Measurements from ENCODE around the gene DPH1. TPM values are rescaled to one million over a fixed set of nuclear protein-coding genes. Genes with fewer than 3 reads are reported as not detected.
A peak's percentile ranks its signal among the peaks of the same experiment; 100 is the strongest.
"Not testable (repeated sequence)": the region's sequence is repeated elsewhere in the genome, so short reads cannot be mapped to it uniquely, and the experiment has no call there.

The DPH1 gene
- total and polyA plus RNA-seq, 4 donors: 6.3 to 62.9 (median 32.5) TPM

DNA sequence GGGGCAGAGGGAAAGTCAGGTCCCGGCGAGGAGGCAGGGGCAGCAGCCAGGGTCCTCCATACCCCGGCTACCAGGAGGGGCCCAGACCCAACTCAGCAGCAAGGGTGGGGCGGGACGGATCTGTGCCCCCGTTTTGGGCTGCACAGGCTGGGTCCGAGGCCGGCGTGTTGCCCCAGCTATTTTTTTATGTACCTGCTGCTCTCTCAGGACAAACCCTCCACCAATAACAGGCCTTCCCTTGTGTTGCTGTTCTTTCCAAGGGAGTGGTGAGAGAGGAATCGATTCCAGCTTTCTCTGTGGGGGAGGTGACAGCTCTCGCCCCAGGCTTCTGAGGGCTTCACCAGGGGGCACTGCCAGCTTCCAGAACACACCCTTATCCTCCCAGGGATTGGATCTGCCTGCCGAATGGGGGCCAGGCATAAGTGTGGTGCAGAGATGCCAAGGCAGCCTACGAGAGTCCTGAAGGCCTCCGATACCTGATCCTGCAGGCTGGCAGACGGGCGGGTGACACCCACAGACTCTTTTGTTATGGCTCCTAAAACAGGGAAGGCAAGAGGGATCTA is 27.1 kb upstream of the DPH1 start:
- intact Hi-C loops (cut with DNase I): no loop called here
- no peak for ATAC-seq (ENCODE audit: low FRiP score)
- Histone ChIP-seq H3K36me3 (ENCODE audit: control insufficient read depth in 1 of 2, insufficient read depth in 2 of 2, low read length in 1 of 2) (no peaks in the 10 kb centered on the region), H3K4me3 (ENCODE audit: low read length in 2 of 2) (no peak overlapping the region), H3K4me1 (ENCODE audit: control insufficient read depth in 1 of 2, insufficient read depth in 2 of 2, low read length in 2 of 2) (no peaks in the 10 kb centered on the region), H3K27ac (ENCODE audit: low read depth in 1 of 2, low read length in 2 of 2) (no peak overlapping the region), H3K27me3 (ENCODE audit: control insufficient read depth in 1 of 2, insufficient read depth in 2 of 2, low read length in 1 of 2) (no peaks in the 10 kb centered on the region), H3K9me3 (ENCODE audit: control insufficient read depth, low read length) (no peaks in the 10 kb centered on the region)
- 75 to 80% methylated on average over 14 to 16 of the region's 16 CpGs for WGBS, 2 donors
- DNase-seq: no peak

DNA sequence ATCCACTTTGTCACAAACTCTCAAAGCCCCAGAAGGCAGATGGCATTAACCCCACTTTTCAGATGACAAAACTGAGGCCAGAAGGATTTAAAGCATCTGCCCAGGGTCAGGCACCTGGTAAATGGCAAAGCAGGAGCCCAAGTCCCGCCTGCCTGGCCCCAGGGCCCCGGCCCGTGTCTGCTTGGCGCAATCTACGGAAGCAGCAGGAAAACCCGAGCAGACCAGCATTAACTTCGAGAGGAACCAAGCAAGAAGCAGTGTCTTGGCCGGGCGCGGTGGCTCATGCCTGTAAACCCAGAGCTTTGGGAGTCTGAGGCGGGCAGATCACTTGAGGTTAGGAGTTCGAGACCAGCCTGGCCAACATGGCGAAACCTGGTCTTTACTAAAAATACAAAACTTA is 26.4 kb upstream of the DPH1 start:
- Histone ChIP-seq H3K27ac (ENCODE audit: low read depth in 1 of 2, low read length in 2 of 2) (no peak overlapping the region), H3K4me1 (ENCODE audit: control insufficient read depth in 1 of 2, insufficient read depth in 2 of 2, low read length in 2 of 2) (no peaks in the 10 kb centered on the region), H3K9me3 (ENCODE audit: control insufficient read depth, low read length) (no peaks in the 10 kb centered on the region), H3K27me3 (ENCODE audit: control insufficient read depth in 1 of 2, insufficient read depth in 2 of 2, low read length in 1 of 2) (no peaks in the 10 kb centered on the region), H3K4me3 (ENCODE audit: low read length in 2 of 2) (no peak overlapping the region), H3K36me3 (ENCODE audit: control insufficient read depth in 1 of 2, insufficient read depth in 2 of 2, low read length in 1 of 2) (no peaks in the 10 kb centered on the region)
- DNase-seq: no peak
- WGBS, 2 donors: 94 to 97% methylated on average over 13 of the region's 13 CpGs
- intact Hi-C loops (cut with DNase I): no loop called here
- ATAC-seq (ENCODE audit: low FRiP score): no peak

DNA sequence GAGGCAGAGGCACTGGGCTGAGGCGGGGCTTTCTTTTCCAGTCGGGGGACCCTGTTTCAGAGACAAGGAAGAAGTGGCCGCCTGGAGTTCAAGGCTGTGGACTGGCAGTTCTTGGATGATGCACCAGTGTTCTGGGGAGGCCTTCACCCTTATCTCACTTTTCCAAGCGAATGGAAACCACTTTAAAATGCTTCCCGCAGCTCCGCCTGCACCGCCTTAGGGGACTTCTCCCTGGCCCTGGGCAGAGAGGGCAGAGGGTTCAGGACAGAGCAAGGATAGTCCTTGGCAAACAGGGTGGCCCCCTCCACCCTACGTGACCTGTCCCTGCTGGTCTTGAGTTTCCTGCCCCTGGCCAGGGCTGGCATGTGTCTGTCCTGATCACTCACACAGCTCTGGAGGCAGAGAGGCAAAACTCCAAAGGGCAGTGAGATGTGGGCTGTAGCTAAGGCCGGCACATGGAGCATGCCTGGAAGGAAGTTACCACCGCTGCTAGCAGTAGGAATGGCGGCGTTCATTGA is 25.5 kb upstream of the DPH1 start:
- ATAC-seq (ENCODE audit: low FRiP score): no peak
- Histone ChIP-seq H3K4me1 (ENCODE audit: control insufficient read depth in 1 of 2, insufficient read depth in 2 of 2, low read length in 2 of 2) (no peaks in the 10 kb centered on the region), H3K36me3 (ENCODE audit: control insufficient read depth in 1 of 2, insufficient read depth in 2 of 2, low read length in 1 of 2) (no peaks in the 10 kb centered on the region), H3K9me3 (ENCODE audit: control insufficient read depth, low read length) (no peaks in the 10 kb centered on the region), H3K27me3 (ENCODE audit: control insufficient read depth in 1 of 2, insufficient read depth in 2 of 2, low read length in 1 of 2) (no peaks in the 10 kb centered on the region), H3K27ac (ENCODE audit: low read depth in 1 of 2, low read length in 2 of 2) (no peak overlapping the region), H3K4me3 (ENCODE audit: low read length in 2 of 2) (no peak overlapping the region)
- no peak for DNase-seq
- intact Hi-C loops (cut with DNase I): no loop called here
- WGBS, 2 donors: 91 to 92% methylated on average over 12 of the region's 12 CpGs

DNA sequence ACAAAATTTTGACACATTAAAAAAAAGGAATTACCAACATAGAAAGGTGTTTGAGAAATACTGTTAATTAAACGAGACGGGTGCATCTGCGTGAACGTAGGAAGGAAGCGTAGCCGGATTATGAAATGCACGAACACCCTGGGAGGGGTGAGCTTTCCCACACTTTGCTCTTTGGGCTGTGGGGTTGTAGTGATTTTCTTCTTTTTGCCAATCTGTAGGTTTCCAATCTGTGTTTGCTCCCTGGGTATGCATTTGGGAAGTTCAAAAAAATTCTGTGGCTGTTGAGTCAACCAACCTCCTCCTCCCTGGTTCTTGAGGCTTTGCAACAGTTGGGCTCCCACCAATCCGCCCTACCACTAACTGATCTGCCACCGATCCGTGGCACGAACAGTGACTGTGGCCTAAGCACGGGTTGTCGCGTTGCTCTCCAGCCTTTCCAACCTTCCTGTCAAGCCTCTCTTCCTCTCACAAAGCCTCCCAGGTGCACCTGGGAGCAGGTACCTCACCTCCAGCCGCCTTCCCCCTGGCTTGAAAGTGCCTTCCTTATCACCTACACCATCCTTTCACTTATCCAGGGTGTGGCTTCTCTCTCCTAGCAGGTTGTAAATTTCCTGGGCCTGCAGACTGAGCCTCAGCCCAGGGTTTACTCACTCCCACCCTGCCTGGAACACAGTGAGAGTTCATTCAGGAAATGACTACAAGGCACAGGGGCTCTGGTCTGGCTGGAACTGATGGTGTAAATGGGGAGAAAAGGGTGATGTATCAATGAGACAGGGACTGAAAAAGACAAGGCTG is 21.4 kb upstream of the DPH1 start:
- Histone ChIP-seq H3K36me3 (ENCODE audit: control insufficient read depth in 1 of 2, insufficient read depth in 2 of 2, low read length in 1 of 2) (no peaks in the 10 kb centered on the region), H3K9me3 (ENCODE audit: control insufficient read depth, low read length) (no peaks in the 10 kb centered on the region), H3K4me1 (ENCODE audit: control insufficient read depth in 1 of 2, insufficient read depth in 2 of 2, low read length in 2 of 2) (no peaks in the 10 kb centered on the region), H3K27ac (ENCODE audit: low read depth in 1 of 2, low read length in 2 of 2) (no peak overlapping the region), H3K27me3 (ENCODE audit: control insufficient read depth in 1 of 2, insufficient read depth in 2 of 2, low read length in 1 of 2) (no peaks in the 10 kb centered on the region), H3K4me3 (ENCODE audit: low read length in 2 of 2) (no peak overlapping the region)
- ATAC-seq (ENCODE audit: low FRiP score): no peak
- 92 to 95% methylated on average over 15 of the region's 15 CpGs for WGBS, 2 donors
- intact Hi-C loops (cut with DNase I): no loop called here
- DNase-seq: peak in 1 of 2 donors; percentile 5

DNA sequence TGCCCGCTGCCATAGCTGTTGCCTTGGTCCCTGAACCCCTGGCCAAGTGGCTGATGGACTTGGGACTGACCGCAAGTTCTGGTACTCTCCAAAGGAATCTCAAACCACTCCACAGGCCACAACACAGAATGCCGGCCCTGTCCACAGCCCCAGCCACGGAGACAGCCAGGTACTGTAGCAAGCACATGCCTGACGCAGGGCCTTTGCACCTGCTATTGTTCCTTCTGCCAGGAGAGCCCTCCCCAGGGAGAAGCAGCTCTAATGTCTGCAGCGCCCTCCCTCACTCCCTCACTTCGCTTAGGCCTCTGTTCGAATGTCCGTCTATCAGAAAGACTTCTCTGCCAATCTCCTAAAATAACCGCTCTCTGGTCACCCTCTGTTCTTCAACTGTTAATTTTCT is 20.2 kb upstream of the DPH1 start:
- intact Hi-C loops (cut with DNase I): no loop called here
- 97% methylated on average over 10 of the region's 10 CpGs for WGBS, 2 donors
- ATAC-seq (ENCODE audit: low FRiP score): no peak
- H3K36me3 ChIP-seq (ENCODE audit: control insufficient read depth in 1 of 2, insufficient read depth in 2 of 2, low read length in 1 of 2): no peaks in the 10 kb centered on the region
- no peaks in the 10 kb centered on the region for H3K9me3 ChIP-seq (ENCODE audit: control insufficient read depth, low read length)
- no peaks in the 10 kb centered on the region for H3K4me1 ChIP-seq (ENCODE audit: control insufficient read depth in 1 of 2, insufficient read depth in 2 of 2, low read length in 2 of 2)
- no peak overlapping the region for H3K4me3 ChIP-seq (ENCODE audit: low read length in 2 of 2)
- no peak for DNase-seq
- H3K27ac ChIP-seq (ENCODE audit: low read depth in 1 of 2, low read length in 2 of 2): no peak overlapping the region
- H3K27me3 ChIP-seq (ENCODE audit: control insufficient read depth in 1 of 2, insufficient read depth in 2 of 2, low read length in 1 of 2): no peaks in the 10 kb centered on the region

DNA sequence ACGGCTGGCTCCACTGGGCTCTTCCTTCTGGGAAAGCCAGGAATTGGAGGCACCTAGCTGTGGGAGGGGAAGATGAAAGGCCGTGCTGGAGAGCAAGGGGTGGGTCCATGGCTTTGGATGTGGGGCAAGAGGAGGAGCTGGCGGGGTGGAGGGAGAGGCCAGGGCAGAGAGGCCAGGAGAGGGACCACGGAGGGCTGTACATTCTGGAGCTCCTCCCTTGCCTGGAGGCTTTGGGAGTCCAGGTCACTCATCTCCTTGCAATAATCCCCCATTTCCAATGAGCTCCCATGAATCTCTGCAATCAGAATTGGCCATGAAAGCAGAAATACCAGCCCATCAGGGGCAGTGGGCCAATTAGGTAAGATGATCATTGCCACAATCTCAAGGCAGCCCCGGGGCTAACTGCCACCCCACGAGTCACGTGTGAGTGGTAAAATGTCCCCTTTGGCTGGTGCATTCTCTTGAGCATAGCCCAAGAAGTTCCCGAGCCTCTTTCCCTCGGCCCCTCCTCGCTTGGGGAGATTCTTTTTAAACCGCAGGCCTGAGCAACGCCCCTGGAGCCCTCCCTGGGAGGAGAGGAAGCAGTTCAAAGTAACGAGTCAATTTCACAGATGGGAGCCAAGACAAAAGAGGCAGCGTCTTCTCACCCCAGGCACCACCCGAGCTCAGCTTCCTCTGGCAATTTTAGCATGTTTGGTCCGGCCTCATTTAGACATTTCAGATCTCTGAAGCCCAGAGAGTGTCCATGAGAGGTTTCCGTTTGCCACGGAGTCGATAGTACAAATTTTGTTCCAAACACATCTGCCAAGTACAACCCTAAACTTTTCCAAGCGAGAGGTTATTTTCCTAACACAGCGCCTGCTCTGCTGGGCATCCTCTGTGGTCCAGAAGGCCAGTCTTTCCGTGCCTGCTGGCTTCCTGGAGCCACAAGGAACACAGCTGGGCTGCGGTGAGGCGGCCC is 18.3 kb upstream of the DPH1 start:
- intact Hi-C loops (cut with DNase I): no loop called here
- 15 to 16% methylated on average over 24 of the region's 24 CpGs for WGBS, 2 donors
- DNase-seq: peak in 1 of 2 donors; percentile 75
- Histone ChIP-seq H3K4me3 (ENCODE audit: low read length in 2 of 2) (no peak overlapping the region), H3K27ac (ENCODE audit: low read depth in 1 of 2, low read length in 2 of 2) (peak overlapping the region in 1 of 2 donors; percentile 52), H3K36me3 (ENCODE audit: control insufficient read depth in 1 of 2, insufficient read depth in 2 of 2, low read length in 1 of 2) (no peaks in the 10 kb centered on the region), H3K9me3 (ENCODE audit: control insufficient read depth, low read length) (no peaks in the 10 kb centered on the region), H3K27me3 (ENCODE audit: control insufficient read depth in 1 of 2, insufficient read depth in 2 of 2, low read length in 1 of 2) (no peaks in the 10 kb centered on the region), H3K4me1 (ENCODE audit: control insufficient read depth in 1 of 2, insufficient read depth in 2 of 2, low read length in 2 of 2) (no peaks in the 10 kb centered on the region)
- peak; percentile 75 for ATAC-seq (ENCODE audit: low FRiP score)

DNA sequence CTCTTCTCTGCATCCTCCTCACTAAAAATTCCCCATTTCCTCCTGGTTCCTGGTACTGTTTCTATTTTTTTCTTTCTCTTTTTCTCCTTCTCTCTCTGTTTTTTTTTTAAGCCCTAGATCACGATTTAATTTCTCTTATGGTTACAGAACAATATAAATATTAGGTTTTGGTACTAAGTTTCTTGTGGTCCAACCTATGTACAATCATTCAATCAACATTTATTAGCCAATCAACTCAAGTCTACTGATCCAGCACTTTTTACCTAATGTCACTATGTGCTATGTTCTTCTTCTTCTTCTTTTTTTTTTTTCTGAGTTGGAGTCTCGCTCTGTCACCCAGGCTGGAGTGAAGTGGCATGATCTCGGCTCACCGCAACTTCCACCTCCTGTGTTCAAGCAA is 17.5 kb upstream of the DPH1 start:
- H3K4me3 ChIP-seq (ENCODE audit: low read length in 2 of 2): no peak overlapping the region
- H3K9me3 ChIP-seq (ENCODE audit: control insufficient read depth, low read length): no peaks in the 10 kb centered on the region
- ATAC-seq (ENCODE audit: low FRiP score) (no peak), DNase-seq (no peak)
- WGBS, 2 donors: 88 to 90% methylated on average over 4 of the region's 4 CpGs
- H3K4me1 ChIP-seq (ENCODE audit: control insufficient read depth in 1 of 2, insufficient read depth in 2 of 2, low read length in 2 of 2): no peaks in the 10 kb centered on the region
- intact Hi-C loops (cut with DNase I): no loop called here
- H3K36me3 ChIP-seq (ENCODE audit: control insufficient read depth in 1 of 2, insufficient read depth in 2 of 2, low read length in 1 of 2): no peaks in the 10 kb centered on the region
- peak overlapping the region in 1 of 2 donors; percentile 52 for H3K27ac ChIP-seq (ENCODE audit: low read depth in 1 of 2, low read length in 2 of 2)
- H3K27me3 ChIP-seq (ENCODE audit: control insufficient read depth in 1 of 2, insufficient read depth in 2 of 2, low read length in 1 of 2): no peaks in the 10 kb centered on the region

DNA sequence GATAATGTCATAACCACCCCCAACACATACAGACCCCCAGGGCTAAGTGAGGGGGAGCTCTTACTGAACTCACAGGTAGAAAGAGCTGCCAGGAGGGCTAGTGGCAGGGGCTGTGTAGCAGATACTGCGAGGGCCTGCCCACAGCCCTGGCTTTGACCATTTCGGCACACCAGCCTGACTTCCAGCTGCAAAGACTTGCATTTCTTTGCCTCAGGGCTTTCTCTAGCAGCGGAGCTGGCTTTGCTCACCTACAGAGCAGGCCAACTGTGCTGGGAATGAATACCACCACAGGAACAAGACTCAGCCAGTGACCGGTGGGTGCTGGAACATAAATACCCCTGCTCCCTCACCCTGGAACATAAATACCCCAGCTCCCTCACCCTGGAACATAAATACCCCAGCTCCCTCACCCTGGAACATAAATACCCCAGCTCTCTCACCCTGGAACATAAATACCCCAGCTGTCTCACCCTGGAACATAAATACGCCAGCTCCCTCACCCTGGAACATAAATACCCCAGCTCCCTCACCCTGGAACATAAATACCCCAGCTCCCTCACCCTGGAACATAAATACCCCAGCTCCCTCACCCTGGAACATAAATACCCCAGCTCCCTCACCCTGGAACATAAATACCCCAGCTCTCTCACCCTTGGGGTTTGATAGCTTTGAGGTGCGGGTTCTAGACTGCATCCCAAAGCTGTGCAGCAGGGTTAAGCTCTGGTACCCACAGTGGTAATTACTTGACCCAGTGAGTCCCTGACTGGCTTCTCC is 16.5 kb upstream of the DPH1 start:
- H3K36me3 ChIP-seq (ENCODE audit: control insufficient read depth in 1 of 2, insufficient read depth in 2 of 2, low read length in 1 of 2); ATAC-seq (ENCODE audit: low FRiP score); H3K4me1 ChIP-seq (ENCODE audit: control insufficient read depth in 1 of 2, insufficient read depth in 2 of 2, low read length in 2 of 2); H3K27me3 ChIP-seq (ENCODE audit: control insufficient read depth in 1 of 2, insufficient read depth in 2 of 2, low read length in 1 of 2); DNase-seq; H3K27ac ChIP-seq (ENCODE audit: low read depth in 1 of 2, low read length in 2 of 2); H3K4me3 ChIP-seq (ENCODE audit: low read length in 2 of 2); H3K9me3 ChIP-seq (ENCODE audit: control insufficient read depth, low read length); intact Hi-C loops (cut with DNase I): not testable (repeated sequence)
- WGBS, 2 donors: 95 to 96% methylated on average over 6 of the region's 6 CpGs

Measured in aorta (tissue), 5 donors.